DMS153 treated with DMSO at 0.1 percent for 48 hours (cell line): Measurements from ENCODE around the gene MAPK14.

Experiments
- DNase-seq: peaks from one replicate; lab custom pipeline; 2025; ENCODE audit not compliant: unreplicated experiment; lab: John Stamatoyannopoulos, UW

Gene MAPK14

DNA sequence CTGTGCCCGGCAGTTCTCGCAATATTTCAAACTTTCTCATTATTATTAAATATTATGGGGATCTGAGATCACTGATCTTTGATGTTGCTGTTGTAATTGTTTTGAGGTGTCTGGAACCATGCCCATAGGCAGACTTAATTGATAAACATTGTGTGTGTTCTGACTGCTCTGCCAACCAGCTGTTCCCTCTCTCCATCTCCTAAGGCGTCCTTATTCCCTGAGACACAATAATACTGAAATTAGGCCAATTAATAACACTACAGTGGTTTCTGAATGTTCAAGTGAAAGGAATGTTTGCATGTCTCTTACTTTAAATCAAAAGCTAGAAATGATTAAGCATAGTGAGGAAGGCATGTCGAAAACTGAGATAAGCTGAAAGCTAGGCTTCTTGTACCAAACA is 7.6 kb downstream of the MAPK14 start:
- no peak for DNase-seq

- DNase-seq, result no peak
Observed at GRCh38 chr6:36038120-36038876, 10.7 kb downstream of the MAPK14 start.

DNA sequence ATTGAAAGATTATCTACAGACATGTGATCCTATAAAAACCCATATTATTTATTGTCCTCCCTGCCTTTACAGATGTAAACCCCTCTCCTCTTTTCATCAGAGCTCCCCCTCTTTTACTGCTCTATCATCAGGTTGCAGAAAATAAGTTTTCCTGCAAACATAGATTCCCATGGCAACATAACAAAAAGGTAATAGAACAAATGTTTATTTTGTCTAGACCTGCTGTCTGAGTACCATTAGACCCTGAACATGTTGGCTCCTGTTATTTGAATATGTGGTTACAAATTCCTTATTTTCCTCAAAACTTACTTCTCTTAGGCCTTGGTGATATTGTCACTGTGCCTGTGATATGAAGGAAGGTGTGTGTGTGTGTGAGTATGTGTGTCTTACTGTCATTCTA is 11.5 kb downstream of the MAPK14 start:
- DNase-seq, result no peak

- DNase-seq, result no peak
Observed at GRCh38 chr6:36040958-36041357, 13.3 kb downstream of the MAPK14 start.

DNA sequence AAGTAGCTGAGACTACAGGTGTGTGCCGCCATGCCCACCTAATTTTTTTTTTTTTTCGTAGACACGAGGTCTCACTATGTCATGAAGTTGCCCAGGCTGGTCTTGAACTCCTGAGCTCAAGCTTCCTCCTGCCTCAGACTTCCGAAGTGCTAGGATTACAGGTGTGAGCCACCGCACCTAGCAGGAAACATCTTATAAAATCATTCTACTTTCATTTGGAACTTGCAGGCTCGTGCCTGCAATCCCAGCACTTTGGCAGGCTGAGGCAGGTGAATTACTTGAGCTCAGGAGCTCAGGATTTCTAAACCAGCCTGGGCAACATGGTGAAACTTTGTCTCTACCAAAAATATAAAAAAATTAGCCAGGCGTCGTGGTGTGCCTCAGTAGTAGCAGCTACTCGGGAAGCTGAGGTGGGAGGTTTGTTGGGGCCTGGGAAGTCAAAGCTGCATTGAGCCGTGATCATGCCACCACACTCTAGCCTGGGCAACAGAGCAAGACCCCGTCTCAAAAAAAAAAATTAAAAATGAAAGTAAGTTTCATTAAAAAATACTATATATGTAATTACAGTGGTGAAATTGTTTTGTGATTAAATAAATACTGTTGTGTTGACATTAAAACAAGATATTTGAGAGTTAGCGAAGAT is 15.1 kb downstream of the MAPK14 start:
- no peak for DNase-seq

DNA sequence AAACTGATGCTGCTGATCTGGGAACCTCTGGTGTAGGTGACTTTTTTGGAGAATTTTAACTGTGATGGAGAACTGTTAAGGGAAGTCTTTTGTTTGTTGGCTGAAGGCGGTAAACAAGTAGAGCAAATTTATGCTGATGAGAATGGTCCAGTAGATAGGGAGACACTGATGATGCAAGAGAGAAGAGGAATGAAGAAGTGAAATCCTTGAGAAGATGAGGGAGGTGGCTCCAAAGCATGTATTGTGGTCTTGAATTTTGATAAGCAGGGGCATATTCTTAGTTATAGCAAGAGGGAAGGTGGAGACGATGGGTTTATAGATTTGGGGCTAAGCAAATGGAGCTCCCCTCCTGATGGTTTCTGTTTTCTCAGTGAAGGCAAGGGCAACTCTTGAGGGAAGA is 22.0 kb downstream of the MAPK14 start:
- no peak for DNase-seq

- DNase-seq, result no peak
Observed at GRCh38 chr6:36050305-36050704, 22.7 kb downstream of the MAPK14 start.

DNA sequence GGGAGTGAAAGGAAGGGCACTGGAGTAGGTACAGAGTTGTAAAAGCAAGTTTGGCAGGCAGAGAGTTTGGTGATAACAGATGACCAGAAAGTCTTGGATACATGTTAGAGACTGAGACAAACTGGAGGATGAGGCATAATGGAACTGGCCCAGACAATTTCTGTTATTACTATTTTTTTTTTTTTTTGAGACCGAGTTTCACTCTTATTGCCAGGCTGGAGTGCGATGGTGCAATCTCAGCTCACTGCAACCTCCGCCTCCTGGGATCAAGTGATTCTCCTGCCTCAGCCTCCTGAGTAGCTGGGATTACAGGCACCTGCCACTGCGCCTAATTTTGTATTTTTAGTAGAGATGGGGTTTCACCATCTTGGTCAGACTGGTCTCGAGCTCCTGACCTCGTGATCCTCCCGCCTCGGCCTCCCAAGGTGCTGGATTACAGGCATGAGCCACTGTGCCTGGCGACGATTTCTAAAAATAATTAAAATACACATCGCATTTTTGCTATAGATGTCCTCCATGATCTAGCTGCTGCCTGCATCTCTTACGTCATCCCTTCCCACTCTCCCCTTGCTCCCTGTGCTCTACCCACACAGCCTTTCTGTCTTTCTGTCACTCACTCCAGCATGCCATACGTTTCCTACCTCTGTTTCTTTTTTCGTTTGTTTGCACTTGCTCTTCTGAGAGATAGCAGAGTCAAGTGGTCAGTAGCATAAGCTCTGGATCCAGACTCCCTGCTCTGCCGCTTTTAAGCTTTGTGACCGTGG is 23.5 kb downstream of the MAPK14 start:
- no peak for DNase-seq

DNA sequence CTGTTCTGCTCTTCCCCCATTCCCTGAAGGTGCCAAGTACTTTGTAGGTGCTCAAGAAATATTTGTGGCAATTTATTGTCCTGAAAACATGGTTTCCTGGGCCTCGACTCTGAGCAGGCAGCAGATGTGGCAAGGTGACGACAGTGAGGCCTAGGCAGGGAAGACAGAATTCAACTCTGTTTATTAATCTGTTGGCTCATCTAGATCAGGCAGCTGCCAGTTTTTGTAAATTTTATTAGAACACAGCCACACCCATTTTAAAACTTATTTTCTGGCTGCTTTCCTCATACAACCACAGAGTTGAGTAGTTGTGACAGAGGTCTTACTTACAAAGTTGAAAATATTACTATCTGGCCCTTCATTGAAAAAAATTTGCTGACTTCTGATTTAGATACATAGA is 24.5 kb downstream of the MAPK14 start:
- no peak for DNase-seq

DNA sequence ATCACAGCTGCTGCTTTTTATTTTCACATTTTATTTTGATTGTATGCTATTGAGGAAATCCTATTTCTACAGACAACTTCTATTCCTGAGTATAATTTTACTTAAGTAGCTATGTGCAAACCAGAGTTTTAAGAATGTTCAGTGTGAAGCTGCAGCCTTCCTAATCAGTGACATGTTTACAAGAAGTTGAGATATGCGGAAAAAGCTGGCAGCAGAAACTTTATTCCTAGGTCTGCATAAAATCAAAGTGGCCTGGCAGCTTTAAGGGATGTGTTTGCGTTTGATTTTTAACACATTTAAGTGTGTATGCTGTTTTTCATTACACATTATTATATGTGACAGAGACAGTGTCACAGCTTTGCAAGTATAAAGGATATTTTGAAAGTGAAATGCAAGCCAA is 26.3 kb downstream of the MAPK14 start:
- no peak for DNase-seq

DNA sequence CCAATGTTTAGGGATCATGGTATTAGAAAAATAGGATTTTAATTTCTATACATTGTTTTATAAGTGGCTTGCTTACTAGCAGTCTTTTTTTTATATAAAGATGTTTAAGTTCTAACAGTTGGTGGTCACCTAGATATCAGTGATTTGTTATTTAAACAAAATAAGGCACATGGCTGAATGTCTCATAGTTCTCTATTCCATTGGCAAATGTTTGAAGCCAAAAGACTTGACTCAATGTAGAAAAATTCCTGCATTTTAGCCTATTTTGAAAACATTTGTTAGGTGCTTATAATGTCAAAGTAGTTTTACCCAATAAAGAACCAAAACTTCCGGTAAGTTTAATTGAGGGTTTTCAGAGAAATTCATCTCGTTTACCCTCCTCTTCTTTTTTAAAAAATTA is 26.8 kb downstream of the MAPK14 start:
- no peak for DNase-seq

DNA sequence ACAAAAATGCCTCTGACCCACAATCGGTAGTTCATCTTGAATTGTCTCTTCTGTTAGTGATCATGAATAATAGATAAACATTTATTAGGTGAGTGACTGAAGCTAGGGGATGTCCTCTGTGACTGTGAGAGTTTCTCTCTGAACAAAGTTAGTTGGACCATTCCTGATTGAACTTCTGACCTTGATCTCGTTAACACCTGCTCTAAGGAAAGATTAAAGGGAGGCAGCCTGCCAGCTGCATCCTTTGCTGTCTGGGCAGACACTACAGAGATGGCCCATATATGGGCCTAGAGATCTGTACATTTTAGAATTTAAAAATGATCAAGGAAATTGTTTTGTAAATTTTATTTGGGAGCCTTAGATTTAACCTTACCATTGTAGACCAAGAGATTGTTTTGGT is 27.3 kb downstream of the MAPK14 start:
- no peak for DNase-seq

DNA sequence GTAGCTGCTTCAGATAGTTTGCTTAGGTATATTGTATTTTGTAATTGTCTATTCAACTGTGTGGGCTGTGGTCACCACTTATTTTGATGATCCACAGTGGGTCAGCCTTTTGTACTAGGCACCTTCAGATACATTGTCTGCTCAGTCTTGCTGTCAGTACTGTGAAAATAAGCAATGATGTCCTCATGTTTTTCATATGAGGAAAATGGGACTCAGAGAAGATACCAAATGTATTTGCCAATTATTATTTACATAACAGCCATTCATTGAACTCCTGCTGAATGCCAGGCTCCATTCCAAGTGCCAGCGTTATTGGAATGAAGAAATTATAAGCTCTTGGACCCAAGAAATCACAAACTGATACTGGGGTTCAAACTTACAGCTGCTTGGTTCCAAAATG is 28.6 kb downstream of the MAPK14 start:
- DNase-seq, result no peak

DNA sequence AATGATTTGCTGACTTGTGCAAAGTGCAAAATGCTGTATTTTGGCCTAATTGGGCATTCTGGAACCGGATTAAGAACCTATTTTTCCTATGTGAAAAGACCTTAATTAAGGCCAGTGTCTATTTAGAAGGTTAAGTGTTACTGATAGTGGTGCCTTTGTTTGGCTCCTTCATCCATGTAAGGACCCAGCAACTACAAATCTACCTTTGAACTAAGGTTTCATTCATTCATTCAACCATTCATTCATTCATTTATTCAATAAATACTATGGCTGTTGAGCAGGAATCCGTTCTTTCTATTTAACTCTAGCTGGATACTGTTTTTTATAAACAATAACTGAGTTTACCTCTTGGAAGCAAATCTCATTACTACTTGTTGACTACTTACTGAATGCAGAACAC is 33.6 kb downstream of the MAPK14 start:
- no peak for DNase-seq

DNA sequence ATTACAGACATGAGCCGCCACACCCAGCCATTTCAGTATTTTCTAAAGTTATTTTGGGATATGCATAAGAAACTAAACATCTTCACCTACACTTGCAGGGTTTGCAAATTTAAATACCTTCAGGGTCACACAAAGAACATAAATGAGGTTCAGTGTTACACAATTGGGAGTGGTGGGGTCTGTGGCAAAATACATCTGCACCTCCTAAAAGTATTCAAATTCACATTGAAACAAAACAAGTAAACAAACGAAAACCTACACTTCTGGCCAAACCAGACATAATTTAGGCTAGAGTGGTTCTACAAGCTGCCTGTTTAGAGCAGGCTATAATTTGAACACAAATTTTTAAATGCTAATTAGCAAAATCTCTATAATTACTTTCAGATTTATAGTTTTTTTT is 34.6 kb downstream of the MAPK14 start:
- no peak for DNase-seq

DNA sequence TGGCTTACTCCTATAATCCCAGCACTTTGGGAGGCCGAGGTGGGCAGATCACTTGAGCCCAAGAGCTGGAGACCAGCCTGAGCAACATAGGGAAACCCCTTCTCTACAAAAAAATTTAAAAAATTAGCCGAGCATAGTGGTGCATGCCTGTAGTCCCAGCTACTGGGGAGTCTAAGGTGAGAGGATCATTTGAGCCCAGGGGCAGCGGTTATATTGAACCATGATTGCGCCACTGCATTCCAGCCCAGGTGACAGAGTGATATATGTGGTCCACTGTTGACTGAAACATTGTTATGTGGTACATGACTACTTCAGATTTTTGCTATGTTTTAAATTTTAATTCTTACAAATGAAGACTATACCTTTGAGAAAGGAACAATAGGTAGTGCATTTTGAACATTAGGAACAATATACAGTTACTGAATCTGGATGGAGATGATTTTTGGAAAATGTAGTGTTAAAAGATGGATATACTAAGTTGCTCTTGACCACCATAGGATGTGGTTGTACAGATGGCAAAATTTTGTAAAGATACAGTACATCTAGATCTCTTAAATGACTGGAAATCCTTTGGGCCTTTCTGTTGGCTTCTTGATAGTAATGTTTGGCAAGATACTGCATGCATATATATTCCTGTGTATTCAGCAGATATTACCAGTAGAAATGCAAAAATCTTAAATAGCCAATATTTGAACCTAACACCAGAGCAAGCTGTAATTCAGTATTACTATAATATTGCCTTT is 35.9 kb downstream of the MAPK14 start:
- no peak for DNase-seq

DNA sequence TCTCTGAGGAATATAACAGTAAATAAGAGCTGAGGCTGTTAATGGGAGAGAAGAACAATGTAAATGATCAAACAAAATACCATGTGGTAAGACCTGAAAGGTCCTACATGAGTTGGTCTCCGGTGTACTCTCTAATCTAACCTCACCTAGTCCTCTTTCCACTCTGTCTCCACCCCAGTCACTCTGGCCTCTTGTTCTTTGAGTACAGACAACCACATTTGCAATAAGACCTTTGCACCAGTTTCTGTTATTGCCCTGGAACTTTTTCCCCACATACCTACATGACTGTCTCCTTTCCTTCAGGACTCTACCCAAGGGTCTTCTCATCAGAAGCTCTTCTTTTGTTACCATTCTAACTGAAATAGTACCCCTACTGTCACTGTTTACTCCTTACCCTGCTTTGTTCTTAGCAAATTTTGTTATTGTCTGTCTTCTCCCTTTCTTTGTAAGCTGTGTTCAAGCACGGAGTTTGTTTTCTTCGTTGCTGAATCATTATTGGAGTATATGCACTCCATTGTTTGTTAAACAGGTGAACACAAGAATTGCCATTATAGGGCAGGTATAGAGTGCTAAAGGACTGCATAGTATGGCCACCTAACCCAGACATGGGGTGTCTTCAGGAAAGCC is 37.3 kb downstream of the MAPK14 start:
- DNase-seq, result no peak

- no peak for DNase-seq
Observed at GRCh38 chr6:36065916-36066315, 38.3 kb downstream of the MAPK14 start.

GRCh38 chr6:36066817-36067216 is 39.2 kb downstream of the MAPK14 start:
- no peak for DNase-seq

DNA sequence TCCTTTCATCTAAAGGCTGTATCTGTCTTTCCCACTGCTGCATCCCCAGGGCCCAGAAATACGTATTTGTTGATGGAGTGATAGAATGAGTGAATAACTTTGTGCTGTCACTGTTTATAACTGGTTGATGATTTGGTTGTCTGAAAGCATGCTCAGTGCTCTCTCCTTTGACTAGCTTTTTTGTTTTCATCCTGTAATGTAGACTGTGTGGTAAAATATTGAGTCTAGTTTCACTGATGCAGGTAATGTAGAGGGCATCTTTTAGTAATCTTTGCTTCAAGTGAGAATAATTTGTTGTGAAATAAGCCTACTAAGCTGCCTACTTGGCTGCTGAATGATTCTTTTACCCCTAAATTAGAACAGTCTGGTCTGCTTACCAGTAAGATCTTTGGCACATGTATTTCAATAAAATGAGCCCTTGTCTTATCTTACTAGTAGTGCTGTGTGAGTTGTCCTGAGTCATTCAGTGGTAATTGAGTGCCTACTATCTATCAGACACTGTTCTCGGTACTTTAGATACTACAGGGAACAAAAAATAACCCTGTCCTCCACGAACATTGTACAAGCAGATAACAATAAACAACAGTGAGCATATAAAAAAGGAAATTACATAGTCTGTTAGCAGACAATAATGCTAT is 39.9 kb downstream of the MAPK14 start:
- DNase-seq, result no peak

GRCh38 chr6:36068012-36068392 is 40.4 kb downstream of the MAPK14 start:
- no peak for DNase-seq
